GM19452 (cell line): ENCODE measurements around the gene HLA-DMB.

ENCODE experiments used
- ATAC-seq: cut with Tn5 transposase; IDR thresholded peaks from one replicate; pipeline ENCODE4 v1.9.1; 2021; ENCODE audit not compliant: unreplicated experiment

The HLA-DMB gene

GRCh38 chr6:32940656-32941213, at the start of gene HLA-DMB:
TSS of gene HLA-DMB (minus strand) at chr6:32941028. CDS start at chr6:32940807, 221 bp downstream.
- peak; percentile 49 for ATAC-seq

GRCh38 chr6:32989368-32989767, 48.5 kb upstream of the HLA-DMB start:
- no peak for ATAC-seq

GRCh38 chr6:32984622-32985389, 44.0 kb upstream of the HLA-DMB start:
- ATAC-seq, result peak; percentile 52

DNA sequence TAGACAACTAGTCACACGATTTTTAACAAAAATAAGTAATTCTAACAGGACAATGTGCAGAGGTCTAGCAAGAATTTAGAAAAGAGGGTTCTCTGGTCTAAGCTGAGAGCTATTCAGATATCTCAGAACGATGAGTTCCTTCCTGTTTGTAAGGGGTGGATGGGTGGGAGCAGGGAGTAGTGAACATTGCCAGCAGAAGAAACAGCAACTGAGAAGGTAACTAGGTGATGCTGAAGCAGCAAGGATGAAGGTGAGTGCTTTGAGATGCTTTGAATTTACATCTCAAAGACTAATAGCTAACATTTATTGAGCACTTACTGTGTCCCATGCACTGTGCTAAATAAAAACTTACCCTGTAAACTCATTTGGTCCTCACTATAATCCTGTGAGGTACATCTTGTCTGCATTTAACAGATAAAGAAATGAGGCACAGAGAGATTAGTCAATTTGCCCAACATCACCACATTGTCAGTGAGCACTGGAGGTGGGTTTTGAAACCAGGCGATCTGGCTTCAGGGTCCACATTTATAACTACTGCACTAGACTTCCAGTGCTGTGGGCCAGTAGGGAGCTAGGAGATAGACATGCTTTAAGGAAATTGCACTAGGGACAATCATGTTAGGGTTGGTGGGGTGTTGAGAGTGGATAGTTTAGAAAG, 43.3 kb upstream of the HLA-DMB start:
- ATAC-seq, result peak; percentile 8

DNA sequence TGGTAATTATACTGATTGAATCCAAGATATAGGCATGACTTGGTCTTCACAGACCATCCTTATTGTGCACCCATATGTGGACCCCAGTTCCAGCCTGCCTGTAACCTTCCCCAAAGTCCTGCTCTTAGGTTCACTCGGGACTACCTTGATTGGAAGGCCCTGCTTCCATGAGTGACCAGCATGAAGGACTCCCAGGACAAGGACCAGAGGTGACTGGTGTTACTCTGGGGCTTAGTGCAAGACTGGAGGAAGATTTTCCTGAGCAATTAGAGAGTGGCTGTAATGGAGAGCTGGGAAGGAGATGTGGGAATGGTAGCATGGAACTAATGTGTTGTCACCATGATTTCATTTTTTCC, 42.6 kb upstream of the HLA-DMB start:
- ATAC-seq, result no peak

DNA sequence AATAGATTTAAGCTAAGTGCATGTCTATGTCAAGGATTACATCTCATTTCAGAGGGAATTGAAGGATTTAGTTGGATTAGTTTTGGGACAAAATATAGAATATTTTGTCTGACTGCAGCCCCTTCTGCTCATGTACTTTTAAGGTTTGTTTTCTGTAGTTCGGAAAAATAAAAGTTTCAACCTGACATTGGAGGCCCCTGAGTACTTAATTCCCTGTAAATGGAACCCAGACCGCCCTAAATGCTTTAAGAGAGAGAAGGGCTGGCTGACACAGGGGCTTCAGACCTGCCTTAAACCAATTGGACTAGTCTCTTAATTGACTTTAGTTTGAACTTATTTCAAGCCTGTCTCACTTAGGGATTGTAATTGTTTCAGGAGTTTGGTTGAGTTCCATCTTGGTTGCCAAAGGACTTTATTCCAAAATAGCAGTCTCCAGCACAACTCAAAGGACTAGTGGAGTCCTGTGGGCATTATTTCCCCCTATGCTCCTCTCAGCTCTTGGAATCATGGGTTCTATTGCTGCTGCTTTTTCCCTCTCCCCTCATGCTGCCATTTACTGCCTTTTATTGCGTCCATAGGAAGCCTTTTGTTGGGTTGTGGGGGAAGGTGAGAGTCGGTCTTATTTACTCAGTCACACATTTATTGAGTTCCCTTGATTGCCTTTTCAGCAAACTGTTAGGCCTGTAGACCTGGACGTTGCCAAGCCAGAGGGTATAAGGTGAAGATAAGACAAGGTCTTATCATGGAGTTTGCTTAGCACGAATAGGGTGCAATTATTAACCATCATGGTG, 42.1 kb upstream of the HLA-DMB start:
- ATAC-seq, result no peak

GRCh38 chr6:32982084-32982701, 41.4 kb upstream of the HLA-DMB start:
- no peak for ATAC-seq

GRCh38 chr6:32980488-32981038, 39.7 kb upstream of the HLA-DMB start:
- ATAC-seq, result no peak

- ATAC-seq, result no peak
Measured at GRCh38 chr6:32979720-32980487, 39.1 kb upstream of the HLA-DMB start.

DNA sequence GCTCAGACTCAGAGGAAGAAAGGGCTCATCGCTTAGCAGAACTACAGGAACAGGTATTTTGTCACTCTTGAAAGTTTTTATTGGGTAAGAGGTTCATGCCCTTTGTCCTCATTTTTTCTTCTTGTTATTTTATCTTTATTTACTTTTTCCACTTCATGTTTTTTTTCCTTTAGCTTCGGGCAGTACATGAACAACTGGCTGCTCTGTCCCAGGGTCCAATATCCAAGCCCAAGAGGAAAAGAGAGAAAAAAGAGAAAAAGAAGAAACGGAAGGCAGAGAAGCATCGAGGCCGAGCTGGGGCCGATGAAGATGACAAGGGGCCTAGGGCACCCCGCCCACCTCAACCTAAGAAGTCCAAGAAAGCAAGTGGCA, 37.1 kb upstream of the HLA-DMB start:
- ATAC-seq, result no peak

DNA sequence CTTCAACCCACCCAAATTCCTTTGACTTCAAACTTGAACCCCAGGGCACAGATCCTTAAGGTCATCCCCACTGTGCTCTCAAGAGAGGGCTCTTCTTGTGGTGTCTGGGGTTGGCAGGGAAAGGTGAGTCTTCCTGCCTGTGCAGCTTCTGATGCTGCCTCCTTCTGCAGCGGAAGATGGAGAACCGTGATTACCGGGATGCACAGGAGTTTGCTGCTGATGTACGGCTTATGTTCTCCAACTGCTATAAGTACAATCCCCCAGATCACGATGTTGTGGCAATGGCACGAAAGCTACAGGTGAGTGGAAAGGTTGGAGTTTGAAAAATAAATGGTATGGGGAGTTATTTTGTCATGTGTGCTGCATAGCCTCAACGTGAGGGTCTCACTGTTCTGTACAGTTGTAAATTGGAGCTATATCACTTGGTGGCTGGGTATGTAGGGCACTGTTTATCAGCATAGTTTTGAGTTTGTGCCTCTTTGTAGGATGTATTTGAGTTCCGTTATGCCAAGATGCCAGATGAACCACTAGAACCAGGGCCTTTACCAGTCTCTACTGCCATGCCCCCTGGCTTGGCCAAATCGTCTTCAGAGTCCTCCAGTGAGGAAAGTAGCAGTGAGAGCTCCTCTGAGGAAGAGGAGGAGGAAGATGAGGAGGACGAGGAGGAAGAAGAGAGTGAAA, 36.6 kb upstream of the HLA-DMB start:
- no peak for ATAC-seq

DNA sequence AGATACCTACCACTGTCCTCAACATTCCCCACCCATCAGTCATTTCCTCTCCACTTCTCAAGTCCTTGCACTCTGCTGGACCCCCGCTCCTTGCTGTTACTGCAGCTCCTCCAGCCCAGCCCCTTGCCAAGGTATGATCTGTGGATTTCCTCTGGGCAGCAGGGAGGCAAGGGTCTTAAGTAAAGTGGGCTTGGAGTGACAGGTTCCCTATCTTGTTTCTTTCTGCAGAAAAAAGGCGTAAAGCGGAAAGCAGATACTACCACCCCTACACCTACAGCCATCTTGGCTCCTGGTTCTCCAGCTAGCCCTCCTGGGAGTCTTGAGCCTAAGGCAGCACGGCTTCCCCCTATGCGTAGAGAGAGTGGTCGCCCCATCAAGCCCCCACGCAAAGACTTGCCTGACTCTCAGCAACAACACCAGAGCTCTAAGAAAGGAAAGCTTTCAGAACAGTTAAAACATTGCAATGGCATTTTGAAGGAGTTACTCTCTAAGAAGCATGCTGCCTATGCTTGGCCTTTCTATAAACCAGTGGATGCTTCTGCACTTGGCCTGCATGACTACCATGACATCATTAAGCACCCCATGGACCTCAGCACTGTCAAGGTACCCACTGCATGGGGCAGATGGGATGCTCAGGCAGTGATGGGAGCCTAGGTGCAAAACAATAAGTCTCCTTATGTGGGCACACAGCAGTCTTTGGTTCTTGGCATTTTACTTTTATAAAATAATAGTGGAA, 35.7 kb upstream of the HLA-DMB start:
- ATAC-seq, result no peak

DNA sequence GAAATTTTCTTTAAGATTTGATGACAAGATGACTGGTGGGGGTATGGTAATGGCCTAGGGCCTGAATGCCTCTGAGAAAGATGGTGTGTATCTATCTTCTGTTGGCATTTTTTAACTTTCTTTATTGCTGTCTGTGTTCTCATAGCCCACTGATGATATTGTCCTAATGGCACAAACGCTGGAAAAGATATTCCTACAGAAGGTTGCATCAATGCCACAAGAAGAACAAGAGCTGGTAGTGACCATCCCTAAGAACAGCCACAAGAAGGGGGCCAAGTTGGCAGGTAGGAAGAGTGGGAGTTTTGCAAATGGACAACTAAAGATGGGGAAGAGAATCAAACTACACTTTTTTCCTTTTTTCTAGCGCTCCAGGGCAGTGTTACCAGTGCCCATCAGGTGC, 35.1 kb upstream of the HLA-DMB start:
- ATAC-seq, result no peak

DNA sequence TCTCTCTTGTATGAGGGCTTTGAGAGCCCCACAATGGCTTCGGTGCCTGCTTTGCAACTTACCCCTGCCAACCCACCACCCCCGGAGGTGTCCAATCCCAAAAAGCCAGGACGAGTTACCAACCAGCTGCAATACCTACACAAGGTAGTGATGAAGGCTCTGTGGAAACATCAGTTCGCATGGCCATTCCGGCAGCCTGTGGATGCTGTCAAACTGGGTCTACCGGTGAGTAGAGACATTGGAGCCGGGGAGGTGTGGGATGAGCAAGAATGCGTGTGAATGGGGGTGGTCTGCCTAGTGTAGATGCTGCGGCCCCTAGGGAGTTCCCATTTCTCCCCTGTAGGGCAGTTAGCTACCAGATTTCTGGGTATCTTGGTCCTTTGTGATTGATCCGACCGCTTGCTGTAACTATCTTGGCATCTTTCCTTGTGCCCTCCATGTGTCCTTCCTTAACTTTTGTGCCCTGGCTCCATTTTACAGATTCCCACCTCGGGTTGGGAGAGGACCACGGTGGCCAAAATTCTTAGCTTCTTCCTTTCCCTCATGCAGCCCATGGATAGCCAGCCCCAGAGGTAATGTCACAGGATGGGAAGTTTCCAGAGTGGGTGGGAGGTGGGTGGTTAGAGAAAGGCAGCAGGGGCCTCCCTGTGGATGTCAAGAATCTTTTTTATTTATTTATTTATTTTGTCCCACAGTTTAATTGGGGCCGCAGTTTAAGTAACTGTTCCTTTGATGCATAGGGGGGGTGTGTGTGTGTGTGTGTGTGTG, 33.9 kb upstream of the HLA-DMB start:
- ATAC-seq, result no peak

DNA sequence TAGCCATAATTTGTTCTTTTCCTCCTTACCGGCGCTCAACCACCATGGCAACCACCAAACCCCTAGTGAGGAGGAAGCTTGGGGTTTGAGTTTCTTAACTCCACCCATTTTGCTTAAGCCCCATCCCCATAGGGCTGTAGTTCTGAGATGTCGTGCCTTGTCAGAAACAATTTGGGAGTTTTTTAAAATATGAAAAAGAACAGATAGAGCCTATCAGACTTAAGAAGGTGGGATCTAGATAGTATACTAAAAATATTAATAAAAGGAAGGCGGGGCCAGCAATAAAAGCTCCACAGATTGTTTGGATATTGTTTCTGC, 33.1 kb upstream of the HLA-DMB start:
- no peak for ATAC-seq

DNA sequence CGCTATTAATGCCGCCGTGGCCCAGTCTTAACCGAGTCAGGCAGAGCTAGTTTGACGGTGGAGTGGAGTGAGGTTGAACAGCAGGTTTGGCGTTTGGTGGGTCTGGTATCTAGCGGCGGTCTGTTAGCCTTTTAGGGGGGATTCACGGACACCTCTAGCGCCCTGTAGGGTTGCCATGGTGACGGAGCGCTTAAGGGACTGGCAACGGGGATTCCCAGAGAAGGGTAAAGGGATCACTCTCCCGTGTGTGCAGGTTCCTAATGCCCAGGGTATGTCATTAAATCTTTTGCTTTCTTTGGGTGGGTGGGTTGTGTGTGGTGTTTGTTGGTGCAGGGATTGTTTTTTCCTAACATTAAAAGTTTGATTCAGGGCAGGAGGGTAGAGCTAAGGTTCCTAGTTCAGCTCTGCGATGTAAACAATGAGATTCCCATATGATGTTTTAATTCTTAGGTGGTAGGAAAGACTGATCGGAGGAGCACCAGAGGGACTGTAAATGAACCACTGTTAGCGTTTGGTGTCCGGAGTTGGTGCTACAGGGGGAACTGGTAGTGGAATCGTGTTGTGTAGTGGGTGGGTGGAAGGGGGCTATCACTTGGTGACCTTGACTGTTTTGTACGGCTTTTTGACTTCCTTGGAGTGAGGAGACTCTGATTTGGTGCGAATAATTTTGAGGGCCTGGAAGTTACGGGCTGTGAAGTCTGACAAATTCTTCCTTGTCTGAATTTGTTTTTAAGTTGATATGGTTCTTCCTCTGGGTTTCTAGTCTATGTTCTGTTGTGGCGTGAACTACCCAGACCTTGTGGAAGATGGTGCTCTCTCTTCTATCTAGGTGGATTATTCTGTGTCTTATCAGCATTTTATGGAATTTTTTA, 32.6 kb upstream of the HLA-DMB start:
- ATAC-seq, result no peak

GRCh38 chr6:32972353-32973143, 31.7 kb upstream of the HLA-DMB start:
- ATAC-seq, result no peak
